Endothelial cell of umbilical vein (primary cell): ENCODE data around the gene ANKS1B.

Experiments
- EZH2 ChIP-seq: IDR thresholded peaks from 2 replicates; pipeline ENCODE4 v1.6.1; 2012; ENCODE audit warnings: borderline replicate concordance, low read depth, mild to moderate bottlenecking, moderate library complexity, low read length, inconsistent platforms; ENCODE audit not compliant: severe bottlenecking
- POLR2A ChIP-seq: IDR thresholded peaks from 2 replicates; pipeline ENCODE4 v1.6.1; 2012; ENCODE audit warnings: low read depth, mild to moderate bottlenecking, control low read depth, low read length
- TF ChIP-seq, protein P1 (sequence below), 2 donors: IDR thresholded peaks; 1 replicate in 1 of 2; 2 replicates in 1 of 2; pipeline ENCODE4 v1.5.1; 2011; ENCODE audit warnings: low read length in 2 of 2, mild to moderate bottlenecking in 2 of 2, moderate library complexity in 2 of 2, control low read depth in 1 of 2, inconsistent platforms in 1 of 2, low read depth in 1 of 2; ENCODE audit not compliant: insufficient read depth in 1 of 2; ENCODE audit errors: extremely low read depth in 1 of 2
- TF ChIP-seq, protein P2 (sequence below): IDR thresholded peaks from 2 replicates; pipeline ENCODE4 v1.6.1; 2011; ENCODE audit not compliant: insufficient read depth, insufficient read length

DNA sequence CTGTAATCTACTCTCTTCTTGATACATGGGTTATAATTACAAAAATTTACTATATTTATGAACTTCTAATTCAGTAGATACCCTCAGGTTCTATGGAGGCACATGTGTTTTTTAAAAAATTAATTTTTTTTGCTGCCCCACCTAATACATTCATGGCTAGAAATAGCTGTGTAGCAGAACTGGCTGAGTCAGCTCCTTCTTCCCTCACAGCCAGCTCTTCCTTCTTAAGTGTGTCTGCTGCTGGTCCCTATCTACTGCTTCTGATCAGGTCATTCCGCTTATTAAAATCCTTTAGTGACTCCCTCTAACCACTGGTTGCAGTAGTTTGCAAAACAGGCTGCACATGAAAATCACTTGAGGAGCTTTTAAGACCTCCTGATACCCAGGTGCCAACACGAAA is 939.6 kb downstream of the ANKS1B start:
- TF ChIP-seq EZH2 (no peak), POLR2A (no peak)
- TF ChIP-seq, protein P1, sequence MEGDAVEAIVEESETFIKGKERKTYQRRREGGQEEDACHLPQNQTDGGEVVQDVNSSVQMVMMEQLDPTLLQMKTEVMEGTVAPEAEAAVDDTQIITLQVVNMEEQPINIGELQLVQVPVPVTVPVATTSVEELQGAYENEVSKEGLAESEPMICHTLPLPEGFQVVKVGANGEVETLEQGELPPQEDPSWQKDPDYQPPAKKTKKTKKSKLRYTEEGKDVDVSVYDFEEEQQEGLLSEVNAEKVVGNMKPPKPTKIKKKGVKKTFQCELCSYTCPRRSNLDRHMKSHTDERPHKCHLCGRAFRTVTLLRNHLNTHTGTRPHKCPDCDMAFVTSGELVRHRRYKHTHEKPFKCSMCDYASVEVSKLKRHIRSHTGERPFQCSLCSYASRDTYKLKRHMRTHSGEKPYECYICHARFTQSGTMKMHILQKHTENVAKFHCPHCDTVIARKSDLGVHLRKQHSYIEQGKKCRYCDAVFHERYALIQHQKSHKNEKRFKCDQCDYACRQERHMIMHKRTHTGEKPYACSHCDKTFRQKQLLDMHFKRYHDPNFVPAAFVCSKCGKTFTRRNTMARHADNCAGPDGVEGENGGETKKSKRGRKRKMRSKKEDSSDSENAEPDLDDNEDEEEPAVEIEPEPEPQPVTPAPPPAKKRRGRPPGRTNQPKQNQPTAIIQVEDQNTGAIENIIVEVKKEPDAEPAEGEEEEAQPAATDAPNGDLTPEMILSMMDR (IDR thresholded peaks at IDR 0.05; ENCODE audit: extremely low read depth in 1 of 2, insufficient read depth in 1 of 2, low read depth in 1 of 2, low read length in 2 of 2): no peak
- TF ChIP-seq, protein P2, sequence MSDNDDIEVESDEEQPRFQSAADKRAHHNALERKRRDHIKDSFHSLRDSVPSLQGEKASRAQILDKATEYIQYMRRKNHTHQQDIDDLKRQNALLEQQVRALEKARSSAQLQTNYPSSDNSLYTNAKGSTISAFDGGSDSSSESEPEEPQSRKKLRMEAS: no peak
